NCI-H446 (cell line): ENCODE data around the gene FSCN2.
A peak's percentile ranks its signal among the peaks of the same experiment; 100 is the strongest.

Experiments used
- DNase-seq, 2 experiments: peaks; one replicate each; lab custom pipeline; 2025; lab: John Stamatoyannopoulos, UW

Gene FSCN2

DNA sequence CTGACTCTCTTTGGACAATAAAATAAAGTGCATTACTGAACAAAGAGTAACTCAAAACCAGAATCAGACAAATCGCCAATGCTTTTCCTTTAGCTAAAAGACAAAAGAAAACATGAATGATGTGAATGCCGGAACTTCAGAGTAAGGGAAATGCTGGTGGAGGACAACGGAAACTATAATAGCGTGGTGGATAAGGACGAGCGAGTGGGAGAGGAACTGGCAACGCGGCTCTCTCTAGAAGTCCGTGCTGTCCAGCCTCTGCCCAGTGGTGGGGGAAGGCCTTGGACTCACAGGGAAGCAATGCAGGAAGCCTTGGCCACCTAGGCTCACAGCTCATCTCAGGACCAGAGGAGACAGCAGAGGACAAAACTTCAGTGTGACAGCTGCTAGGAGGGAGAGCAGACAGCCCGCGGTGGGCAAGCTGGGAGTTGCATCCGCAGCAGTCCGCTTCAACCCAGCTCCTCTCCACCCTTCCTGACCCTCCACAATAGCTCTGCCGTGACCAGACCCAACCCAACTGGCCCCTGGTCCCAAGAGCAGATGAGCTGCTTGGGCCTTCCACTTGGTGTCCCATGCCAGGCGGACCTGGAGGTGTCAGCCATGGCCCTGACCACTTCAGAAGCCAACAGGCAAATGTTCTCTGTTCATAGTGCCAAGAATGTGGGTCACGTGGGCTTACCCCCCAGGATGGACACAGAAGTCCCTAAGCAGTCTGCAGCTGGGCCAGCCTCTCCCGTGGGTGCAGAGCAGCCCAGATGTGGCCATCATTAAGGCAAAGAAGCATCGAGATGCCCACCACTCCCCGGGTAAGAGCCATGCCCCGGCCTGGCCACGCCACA, 29.3 kb downstream of the FSCN2 start:
- DNase-seq = no peak

DNA sequence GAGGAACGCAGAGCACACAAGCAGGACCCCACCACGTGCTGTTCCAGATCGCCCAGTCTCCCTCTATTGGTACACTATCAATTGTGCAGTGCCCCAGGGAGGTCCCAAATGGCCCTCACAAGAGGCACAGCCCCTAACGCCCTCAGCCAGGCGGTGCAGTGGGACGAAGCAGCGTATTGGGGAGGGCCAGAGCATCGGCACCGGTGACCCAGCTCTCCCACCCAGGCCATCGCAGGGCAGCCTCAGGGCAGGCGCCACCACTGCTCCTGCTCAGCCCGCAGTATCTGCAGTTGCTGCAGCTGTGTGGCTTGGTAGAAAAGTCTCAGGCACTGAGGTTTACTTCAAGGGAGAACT, 29.9 kb downstream of the FSCN2 start:
- DNase-seq = no peak

DNA sequence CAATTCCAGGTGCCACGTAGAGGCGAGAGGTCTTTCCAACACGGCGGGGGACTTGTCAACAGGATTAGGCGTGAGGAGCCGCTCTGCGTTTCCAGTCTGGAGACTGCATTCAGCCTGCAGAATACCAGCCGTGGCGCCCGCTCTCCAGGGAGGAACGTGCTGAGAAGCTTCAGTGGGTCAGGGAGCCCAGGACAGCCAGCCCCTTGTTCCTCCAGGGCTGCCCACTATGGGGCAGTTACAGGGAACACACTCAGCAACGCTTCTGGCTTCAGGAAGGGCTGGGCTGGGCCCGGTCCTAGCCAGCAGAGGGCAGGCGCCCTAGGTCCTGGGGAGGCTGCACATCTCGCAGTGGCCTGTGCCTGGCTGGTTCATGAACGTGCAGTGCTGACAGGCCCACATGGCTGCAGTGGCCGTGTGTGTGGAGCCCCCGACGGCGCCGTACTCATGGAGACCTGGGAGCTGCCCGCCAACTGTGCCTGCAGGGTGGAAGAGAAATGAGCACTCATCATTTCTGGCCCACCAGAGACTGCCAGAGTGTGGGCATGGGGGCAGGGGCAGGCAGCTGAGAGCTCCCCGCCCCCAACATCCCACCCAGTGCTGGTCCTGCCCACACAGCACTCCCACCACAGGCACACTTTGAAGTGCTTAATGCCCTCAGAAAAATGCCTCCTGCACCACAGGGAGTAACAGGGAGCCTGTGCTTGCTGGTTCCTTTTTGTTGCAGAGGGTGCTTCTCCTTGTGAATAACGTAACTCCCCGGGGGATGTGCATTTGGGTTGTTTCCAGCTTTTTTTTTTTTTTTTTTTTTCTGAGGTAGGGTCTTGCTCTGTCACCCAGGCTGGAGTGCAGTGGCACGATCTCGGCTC, 31.0 kb downstream of the FSCN2 start:
- no peak for DNase-seq

DNA sequence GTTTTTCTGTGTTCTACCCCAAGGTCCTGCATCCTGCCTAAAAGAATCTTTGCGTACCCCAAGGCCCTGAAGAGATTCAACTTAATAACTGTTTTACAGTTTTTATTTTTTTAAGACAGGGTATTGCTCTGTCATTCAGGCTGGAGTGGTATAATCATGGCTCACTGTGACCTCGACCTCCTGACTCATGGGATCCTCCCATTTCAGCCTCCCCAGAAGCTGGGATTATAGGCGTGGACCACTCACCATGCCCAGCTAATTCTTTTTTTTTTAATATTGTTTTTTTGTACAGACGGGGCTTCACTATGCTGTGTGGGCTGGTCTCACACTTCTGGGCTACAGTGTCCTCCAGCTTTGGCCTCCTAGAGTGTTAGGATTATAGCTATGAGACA, 33.3 kb downstream of the FSCN2 start:
- DNase-seq = no peak

DNA sequence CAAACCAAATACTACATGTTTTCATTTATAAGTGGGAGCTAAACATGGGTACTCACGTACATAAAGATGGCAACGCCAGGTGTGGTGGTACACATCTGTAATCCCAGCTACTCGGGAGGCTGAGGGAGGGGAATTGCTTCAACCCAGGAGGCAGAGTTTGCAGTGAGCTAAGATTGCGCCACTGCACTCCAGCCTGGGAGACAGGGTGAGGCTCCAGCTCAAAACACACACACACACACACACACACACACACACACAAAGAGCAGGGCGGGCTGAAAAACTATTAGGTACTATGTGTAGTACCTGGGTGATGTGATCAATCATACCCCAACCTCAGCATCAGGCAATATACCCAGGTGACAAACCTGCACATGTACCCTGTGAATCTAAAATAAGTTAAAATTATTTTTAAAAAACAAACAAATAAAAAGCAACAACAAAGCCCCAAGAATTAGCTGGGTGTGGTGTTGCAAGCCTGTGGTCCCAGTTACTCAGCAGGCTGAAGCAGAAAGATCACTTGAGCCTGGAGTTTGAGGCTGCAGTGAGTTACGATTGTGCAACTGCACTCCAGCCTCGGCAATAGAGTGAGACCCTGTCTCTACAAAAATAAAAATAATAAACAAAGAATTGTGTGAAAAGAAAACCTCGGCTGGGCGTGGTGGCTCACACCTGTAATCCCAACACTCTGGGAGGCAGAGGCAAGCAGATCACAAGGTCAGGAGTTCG, 35.8 kb downstream of the FSCN2 start:
- no peak for DNase-seq

DNA sequence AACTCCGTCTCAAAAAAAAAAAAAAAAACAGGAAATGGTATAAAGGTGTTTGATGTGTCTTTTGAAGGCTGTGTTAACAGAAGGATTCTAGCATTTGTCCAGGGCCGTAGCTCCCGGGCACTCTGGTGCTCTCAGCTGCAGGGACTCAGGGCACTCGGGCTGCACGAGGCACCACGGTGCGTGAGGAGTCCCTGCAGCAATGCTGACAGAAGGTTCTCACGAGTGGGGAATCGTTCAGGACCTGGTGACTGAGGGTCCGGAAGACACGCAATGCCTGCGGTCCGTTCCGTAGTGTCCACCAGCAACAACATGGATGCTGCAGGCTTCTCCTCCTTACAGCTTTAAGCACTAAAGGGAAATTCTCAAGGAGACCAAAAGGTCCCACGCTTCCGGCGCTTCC, 36.6 kb downstream of the FSCN2 start:
- no peak for DNase-seq

DNA sequence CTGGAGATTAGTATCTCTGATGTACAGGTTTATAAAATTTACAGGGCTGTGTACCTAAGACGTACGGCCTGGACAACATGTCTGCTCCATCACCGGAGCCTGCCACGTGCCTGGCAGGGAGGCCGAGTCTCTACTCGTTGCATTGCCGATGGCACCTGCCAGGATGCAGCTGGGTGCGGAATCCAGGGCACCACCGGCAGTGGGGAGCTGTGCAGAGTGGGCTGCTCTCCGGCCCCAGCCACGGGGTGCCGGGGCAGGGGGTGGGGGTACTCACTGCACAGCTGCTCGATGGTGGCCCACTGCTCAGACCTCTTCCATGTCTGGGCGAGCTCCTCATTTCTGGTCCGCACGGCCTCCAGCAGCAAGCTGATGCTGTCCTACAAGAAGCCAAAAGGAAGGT, 37.1 kb downstream of the FSCN2 start:
- no peak for DNase-seq

DNA sequence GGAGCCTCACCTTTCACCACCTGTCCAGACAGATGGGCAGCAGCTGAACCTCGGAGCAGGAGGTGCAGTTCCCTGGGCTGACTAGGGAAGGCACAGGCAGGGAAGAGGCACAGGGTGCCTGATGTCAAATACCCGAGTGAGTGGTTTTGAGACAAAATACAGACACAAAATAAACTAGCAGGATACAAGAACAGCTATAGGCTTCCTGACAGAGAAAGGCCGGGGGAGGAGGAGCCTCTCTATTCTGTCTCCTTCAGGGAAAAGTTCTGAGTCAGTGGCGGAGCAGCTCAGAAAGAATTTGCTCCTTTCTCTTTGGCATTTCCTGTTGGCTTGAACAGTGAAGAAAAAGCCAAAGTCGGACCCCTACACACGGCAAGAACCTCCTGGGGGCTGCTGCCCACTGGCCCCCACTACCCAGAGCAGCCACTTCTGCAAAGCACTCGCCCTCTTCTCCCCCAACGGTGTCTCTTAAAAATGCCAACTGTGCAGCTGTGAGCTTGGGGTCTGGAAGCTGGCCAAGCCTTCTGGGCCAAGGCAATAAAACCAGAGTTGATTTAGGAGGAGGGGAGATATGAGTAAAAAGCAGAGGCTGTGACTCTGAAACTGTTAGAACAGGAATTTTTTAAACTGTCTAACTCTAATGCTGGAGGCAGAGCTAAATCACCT, 38.4 kb downstream of the FSCN2 start:
- DNase-seq = peak; percentile 51 to 82

DNA sequence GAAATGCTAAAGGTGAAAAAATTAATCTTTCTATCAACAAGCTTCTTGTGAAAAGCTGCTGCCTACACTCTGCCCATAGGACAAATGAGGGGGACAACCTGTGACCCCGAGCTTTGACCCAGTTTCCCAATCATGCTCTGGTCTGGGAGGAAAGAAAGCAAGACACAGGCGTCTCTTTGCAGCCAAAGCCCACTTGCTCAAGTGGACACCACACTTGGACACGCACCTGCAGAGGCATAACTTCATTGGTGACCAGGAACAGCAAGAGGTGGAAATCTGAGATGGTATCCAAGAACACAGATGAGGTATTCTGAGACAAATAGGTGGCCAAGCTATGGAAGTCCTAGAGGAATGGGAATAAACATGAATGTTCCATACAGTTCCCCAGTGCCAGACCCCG, 39.0 kb downstream of the FSCN2 start:
- no peak for DNase-seq

DNA sequence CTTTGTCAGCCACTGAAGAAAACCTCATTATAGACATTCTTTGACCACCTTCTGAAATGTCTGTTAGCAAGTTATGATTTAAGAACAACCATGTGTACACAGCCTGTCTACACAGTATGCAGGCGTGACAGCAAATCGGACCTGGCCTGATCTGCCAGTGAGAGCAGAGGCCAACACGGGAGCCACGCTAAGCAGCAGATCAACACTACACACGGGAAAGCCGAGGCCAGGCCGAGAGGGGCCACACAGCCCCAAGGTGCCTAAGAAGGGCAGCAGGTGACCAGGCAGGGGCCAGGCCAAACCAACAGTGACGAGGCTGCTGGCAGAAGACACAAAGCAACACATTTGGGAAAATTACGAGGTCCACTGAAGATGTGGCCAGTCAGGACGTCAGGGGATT, 40.2 kb downstream of the FSCN2 start:
- no peak for DNase-seq

DNA sequence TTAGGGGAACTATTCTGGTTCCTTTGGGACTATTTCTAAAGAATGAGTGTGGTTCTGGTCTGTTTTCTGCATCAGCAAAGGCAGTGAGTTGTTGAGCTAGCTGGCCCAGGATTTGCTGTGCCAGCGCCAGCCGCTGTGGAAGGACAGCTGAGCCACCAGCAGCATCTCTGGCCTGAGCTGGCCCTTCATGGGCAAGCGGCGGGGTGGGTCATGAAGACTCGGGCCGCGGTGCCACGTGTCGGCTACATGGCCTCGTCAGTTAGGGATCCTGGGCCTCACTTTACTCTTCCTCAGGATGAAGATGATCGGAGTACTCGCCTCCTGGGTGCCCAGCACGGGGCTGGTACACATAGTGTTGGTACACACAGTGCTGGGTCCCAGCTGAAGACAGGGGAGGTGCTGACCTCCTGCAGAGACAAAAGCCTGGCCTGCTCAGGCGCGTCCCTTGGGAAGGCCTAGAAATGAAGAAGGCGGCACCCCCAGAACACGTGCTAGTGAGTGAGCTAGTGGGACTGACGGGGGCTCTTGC, 41.9 kb downstream of the FSCN2 start:
- no peak for DNase-seq

DNA sequence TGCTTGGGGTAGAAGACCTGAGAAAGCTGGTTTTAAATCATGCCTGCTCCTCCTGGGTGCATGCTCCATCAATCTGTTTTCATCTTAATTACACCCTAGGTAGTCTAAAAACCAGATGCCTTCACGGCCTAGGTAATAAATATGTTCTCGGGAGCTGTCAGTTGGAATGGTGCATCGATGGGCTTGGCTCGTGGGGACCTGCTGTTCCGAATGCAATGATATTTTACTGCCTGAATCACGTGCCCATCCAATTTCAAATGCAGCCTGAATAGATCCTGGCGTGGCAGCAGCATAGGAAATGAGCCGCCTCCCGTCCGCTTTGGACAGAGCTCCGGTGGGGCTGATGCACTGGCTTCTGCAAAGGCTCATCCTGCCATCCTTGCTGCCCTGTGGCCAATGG, 42.8 kb downstream of the FSCN2 start:
- DNase-seq = no peak

DNA sequence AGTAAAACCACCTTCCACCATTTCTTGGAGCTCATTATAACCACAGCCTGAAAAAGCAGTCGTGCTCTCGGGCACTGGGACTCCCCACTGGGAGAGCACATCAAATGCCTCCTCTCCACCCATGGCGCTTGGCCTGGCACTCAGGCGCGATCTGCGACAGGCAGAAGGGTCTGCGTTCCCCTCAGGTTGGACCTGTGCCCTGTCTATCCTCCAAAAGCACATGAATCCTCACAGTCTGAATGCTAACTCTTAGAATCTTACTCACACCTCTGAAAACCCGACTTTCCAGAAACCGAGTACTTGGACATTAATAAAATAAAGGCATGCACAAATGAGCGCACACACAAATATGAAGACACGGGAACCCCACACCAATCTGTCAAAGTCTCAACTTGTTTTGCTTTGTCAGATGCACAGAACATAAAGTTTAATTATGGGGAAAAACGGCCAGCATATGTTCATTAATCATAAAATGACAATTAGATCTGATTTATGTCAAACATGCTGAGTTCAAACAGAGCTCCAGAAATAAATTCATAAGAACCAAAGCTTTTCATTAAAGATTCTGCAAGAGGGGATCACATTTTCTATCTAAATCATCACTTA, 44.5 kb downstream of the FSCN2 start:
- DNase-seq = peak; percentile 45 to 63

DNA sequence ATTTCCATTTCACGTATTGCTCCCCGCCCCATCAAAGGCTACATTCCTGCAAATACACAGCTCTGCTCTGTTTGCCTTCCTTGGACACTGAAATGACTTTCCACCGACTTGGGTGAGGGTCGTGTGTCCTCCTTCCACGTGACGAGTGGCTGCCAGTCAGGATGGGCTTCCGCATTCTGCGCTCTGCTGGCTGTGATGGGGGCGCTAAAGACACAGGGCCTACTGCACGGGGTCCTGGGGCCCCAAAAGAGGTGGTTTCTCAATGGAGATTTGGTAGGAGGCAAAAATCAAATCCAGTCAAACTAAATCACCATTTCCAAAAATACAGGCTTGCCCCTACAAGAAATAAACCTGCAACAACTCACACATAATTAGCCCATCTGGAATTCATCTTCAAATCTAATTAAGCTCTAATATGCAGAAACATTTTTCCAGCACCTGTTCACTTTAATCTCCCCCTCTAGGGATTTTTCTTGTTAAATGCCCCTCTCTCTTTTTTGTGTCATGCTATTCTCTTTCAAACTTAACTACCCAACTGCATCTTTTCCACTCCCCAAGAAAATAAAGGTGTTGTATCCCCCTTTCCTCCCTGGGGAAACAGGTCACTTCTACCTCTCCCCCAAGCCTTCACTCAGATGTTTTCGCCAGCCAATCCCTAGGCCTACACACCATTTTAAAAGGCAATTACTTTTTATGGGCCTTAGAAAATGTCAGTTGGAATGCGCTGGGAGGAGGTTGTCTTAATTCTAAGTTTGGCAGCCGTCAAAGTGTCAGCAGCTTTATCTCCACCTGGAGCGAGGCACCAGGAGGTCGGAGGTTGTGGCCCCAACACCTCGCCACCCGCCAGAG, 45.8 kb downstream of the FSCN2 start:
- no peak for DNase-seq

DNA sequence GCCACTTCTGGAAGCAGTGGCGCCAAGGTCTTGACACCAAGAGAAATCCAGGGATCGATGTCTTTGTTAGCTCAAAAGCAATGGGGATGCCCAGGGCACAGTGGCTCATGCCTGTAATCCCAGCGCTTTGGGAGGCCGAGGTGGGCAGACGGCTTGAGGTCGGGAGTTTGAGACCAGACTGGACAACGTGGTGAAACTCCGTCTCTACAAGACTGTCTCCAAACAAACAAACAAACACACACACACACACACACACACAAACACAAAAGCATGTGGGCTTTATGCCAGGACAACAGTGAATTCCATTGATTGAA, 46.4 kb downstream of the FSCN2 start:
- no peak for DNase-seq

DNA sequence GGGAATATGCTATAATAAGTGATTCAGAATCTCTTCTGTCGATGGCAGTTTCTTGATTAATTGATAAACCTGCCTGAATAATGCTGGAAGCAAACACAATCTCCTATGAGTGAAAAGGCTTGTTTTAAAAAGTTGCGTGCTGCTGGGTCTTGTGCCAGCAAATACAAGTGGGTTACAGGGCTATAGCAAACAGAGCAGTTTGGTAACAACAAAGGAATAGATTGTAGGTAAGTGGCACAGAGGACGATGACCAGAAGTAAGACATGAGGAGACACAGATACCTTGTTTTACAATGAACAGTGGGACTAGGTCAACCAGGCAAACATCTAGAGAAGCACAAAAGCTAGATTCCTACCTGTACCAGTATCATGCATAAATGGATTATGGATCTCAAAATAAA, 47.7 kb downstream of the FSCN2 start:
- no peak for DNase-seq

DNA sequence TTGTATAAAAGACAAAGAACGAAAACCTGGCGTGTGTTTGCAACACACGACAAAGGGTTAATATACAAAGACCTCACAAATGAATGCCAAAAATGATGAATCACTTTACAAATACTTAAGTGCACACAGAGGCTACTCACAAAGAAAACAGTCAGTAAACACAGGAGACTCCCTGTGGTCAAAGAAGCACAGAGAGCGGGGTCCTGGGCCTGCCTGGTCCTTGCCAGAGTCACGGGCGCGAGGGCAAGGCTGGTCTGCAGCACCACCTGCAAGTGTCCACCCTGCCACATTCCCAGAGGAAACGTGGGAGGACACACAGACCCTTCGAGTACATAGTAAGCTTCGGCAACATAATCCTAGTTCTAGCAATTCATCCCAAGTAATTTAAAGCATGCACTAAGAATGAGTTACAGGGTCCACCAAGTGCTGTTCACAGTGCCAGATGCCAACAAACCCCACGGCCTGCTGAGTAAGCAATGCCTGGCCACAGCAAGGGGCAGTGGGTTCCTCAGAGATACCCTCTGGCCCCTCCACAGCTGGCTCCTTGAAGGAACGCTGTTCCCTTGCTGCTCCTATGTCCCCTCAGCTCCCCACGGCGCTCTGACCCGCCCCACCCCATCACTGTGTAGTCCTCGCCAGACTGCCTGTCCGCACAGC, 48.6 kb downstream of the FSCN2 start:
- no peak for DNase-seq

DNA sequence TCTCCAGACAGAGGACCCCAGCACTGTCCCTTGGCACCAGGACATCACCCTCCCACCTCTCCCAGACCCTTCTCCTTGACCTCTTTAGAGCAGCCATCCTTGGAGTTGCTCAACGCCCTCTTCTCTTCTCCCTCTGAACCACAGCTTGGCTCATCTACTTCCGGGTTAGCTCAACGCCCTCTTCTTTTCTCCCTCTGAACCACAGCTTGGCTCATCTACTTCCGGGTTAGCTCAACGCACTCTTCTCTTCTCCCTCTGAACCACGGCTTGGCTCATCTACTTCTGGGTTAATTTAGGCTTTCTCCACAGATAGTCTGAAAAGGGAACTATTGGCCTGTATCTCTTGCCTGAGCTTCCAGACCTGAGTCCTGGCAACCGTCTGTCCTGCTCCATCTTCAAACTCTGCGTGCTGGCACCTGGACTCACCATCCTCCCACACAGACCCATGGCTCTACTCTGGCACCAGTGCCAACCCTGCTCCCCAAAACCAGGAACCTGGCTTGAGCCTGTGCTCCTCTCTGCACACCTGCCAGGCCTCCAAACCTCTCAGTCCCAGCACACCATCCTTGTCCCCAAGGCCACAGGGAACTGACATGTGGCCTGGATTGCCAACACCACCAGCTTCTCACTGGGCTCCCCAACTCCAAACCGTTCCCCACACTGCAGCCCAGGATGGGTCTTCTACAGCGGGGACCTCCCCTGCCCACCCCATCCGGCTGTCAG, 49.3 kb downstream of the FSCN2 start:
- no peak for DNase-seq

DNA sequence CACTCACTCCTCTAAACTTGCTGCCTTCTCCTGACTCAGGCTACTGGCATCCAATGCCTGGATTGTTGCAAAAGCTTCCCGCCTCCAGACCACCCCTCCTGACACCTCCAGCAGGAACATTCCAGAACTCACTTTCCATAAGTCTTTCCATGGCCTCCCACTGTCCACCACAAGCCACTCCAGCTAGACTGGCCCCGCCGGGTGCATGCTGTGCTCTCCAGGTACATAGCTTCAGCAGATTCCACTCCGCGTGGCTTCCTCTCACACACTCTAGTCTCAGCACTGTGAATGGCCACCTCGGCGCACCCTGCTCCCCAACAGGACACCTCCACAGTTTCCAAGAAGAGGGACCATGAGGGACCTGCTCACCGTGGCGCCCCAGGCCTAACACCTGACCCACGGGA, 49.9 kb downstream of the FSCN2 start:
- no peak for DNase-seq
